Measurements from ENCODE around the gene POU5F1. TPM values are rescaled to one million over a fixed set of nuclear protein-coding genes. Genes with fewer than 3 reads are reported as not detected.

POU5F1 gene
- total RNA-seq, 4 donors from 2014 or later, result 0.92 to 5.5 (median 3.3) TPM

- H3K4me3 ChIP-seq, result no peak overlapping the region
- intact Hi-C loops (cut with DNase I), result no loop called here
- DNase-seq, result no peak
- H3K27ac ChIP-seq, result no peak overlapping the region
- H3K9me3 ChIP-seq, result no peaks in the 10 kb centered on the region
- peaks cover 0 to 50% (median 0%) of the 10 kb centered on the region in 3 donors for H3K36me3 ChIP-seq
- H3K4me1 ChIP-seq, result peaks cover 7 to 26% (median 11%) of the 10 kb centered on the region in 3 donors
- no peak for TF ChIP-seq CTCF (IDR thresholded peaks at IDR 0.05)
- no peak for TF ChIP-seq POLR2A (IDR thresholded peaks at IDR 0.05)
- 94 to 97% methylated on average over 2 to 5 of the region's 13 CpGs for WGBS, 2 donors
- no peaks in the 10 kb centered on the region for H3K27me3 ChIP-seq
Observed at GRCh38 chr6:31162463-31163165, 7.9 kb downstream of the POU5F1 start.

GRCh38 chr6:31161216-31162126, 9.0 kb downstream of the POU5F1 start:
- DNase-seq, result no peak
- TF ChIP-seq POLR2A (IDR thresholded peaks at IDR 0.05), result no peak
- TF ChIP-seq CTCF (IDR thresholded peaks at IDR 0.05), result no peak
- H3K9me3 ChIP-seq, result no peaks in the 10 kb centered on the region
- no peaks in the 10 kb centered on the region for H3K27me3 ChIP-seq
- H3K4me3 ChIP-seq, result no peak overlapping the region
- WGBS, 2 donors, result 80 to 93% methylated on average over 4 to 13 of the region's 19 CpGs
- no peak overlapping the region for H3K27ac ChIP-seq
- peaks cover 10 to 37% (median 16%) of the 10 kb centered on the region in 3 donors for H3K4me1 ChIP-seq
- peaks cover 0 to 48% (median 0%) of the 10 kb centered on the region in 3 donors for H3K36me3 ChIP-seq
- intact Hi-C loops (cut with DNase I), result no loop called here

- H3K27ac ChIP-seq, result peak overlapping the region; percentile 71 to 91 (median 86)
Observed at GRCh38 chr6:31158863-31159855, 11.3 kb downstream of the POU5F1 start.

More at GRCh38 chr6:31158863-31159855, 11.3 kb downstream of the POU5F1 start:
- TF ChIP-seq POLR2A (IDR thresholded peaks at IDR 0.05) (peak in 1 of 4 donors; percentile 0), CTCF (IDR thresholded peaks at IDR 0.05) (no peak)
- H3K36me3 ChIP-seq, result peaks cover 4 to 48% (median 4%) of the 10 kb centered on the region in 3 donors
- intact Hi-C loops (cut with DNase I), result no loop called here
- no peak for DNase-seq
- H3K4me3 ChIP-seq, result peak overlapping the region; percentile 58 to 86 (median 75)
- no peaks in the 10 kb centered on the region for H3K9me3 ChIP-seq
- H3K4me1 ChIP-seq, result peaks cover 10 to 40% (median 16%) of the 10 kb centered on the region in 3 donors
- WGBS, 2 donors, result 2 to 3% methylated on average over 18 to 22 of the region's 35 CpGs
- no peaks in the 10 kb centered on the region for H3K27me3 ChIP-seq

All from esophagus squamous epithelium (tissue), 5 donors.